Measurements from ENCODE around the gene ZNHIT3.
A peak's percentile ranks its signal among the peaks of the same experiment; 100 is the strongest.
"Not testable (repeated sequence)": the region's sequence is repeated elsewhere in the genome, so short reads cannot be mapped to it uniquely, and the experiment has no call there.

Gene ZNHIT3

GRCh38 chr17:36486204-36487194, at the start of gene ZNHIT3:
Gene ZNHIT3, plus strand, starts transcription at chr17:36486681. Its CDS starts 19 bp downstream, at chr17:36486700.
- DNase-seq: peak; percentile 85

- not testable (repeated sequence) for DNase-seq
These were observed 44.7 kb upstream of the ZNHIT3 start for GRCh38 chr17:36441792-36442191.

- DNase-seq: no peak
These were observed 42.7 kb upstream of the ZNHIT3 start for GRCh38 chr17:36443777-36444176.

GRCh38 chr17:36449997-36450396, 36.5 kb upstream of the ZNHIT3 start:
- DNase-seq: not testable (repeated sequence)

GRCh38 chr17:36452888-36453287, 33.6 kb upstream of the ZNHIT3 start:
- not testable (repeated sequence) for DNase-seq

GRCh38 chr17:36457701-36458100, 28.8 kb upstream of the ZNHIT3 start:
- DNase-seq: not testable (repeated sequence)

- DNase-seq: no peak
These were observed 27.4 kb upstream of the ZNHIT3 start for GRCh38 chr17:36459045-36459444.

- DNase-seq: no peak
These were observed 26.9 kb upstream of the ZNHIT3 start for GRCh38 chr17:36459601-36460000.

- no peak for DNase-seq
These were observed 26.1 kb upstream of the ZNHIT3 start for GRCh38 chr17:36460265-36460937.

GRCh38 chr17:36461330-36462110, 25.0 kb upstream of the ZNHIT3 start:
- DNase-seq: no peak

GRCh38 chr17:36463916-36464764, 22.3 kb upstream of the ZNHIT3 start:
- DNase-seq: peak; percentile 6

- DNase-seq: no peak
These were observed 21.8 kb upstream of the ZNHIT3 start for GRCh38 chr17:36464765-36465088.

- DNase-seq: no peak
These were observed 17.4 kb upstream of the ZNHIT3 start for GRCh38 chr17:36468903-36469635.

GRCh38 chr17:36469733-36470132, 16.7 kb upstream of the ZNHIT3 start:
- DNase-seq: no peak

GRCh38 chr17:36470499-36470898, 16.0 kb upstream of the ZNHIT3 start:
- DNase-seq: no peak

GRCh38 chr17:36474571-36474970, 11.9 kb upstream of the ZNHIT3 start:
- no peak for DNase-seq

- no peak for DNase-seq
These were observed 11.0 kb upstream of the ZNHIT3 start for GRCh38 chr17:36475346-36475970.

- DNase-seq: no peak
These were observed 4.7 kb upstream of the ZNHIT3 start for GRCh38 chr17:36481829-36482228.

GRCh38 chr17:36482611-36483504, 3.6 kb upstream of the ZNHIT3 start:
- DNase-seq: peak; percentile 49

- DNase-seq: not testable (repeated sequence)
These were observed 2.5 kb upstream of the ZNHIT3 start for GRCh38 chr17:36484021-36484420.
